HG03520 (cell line): Measurements from ENCODE around the gene CRY1.
"Not testable (repeated sequence)": the region's sequence is repeated elsewhere in the genome, so short reads cannot be mapped to it uniquely, and the experiment has no call there.

Experiments used
- ATAC-seq: cut with Tn5 transposase; IDR thresholded peaks from one replicate; pipeline ENCODE4 v1.9.1; 2021; ENCODE audit warnings: mild to moderate bottlenecking, moderate library complexity; ENCODE audit not compliant: unreplicated experiment

Gene CRY1

DNA sequence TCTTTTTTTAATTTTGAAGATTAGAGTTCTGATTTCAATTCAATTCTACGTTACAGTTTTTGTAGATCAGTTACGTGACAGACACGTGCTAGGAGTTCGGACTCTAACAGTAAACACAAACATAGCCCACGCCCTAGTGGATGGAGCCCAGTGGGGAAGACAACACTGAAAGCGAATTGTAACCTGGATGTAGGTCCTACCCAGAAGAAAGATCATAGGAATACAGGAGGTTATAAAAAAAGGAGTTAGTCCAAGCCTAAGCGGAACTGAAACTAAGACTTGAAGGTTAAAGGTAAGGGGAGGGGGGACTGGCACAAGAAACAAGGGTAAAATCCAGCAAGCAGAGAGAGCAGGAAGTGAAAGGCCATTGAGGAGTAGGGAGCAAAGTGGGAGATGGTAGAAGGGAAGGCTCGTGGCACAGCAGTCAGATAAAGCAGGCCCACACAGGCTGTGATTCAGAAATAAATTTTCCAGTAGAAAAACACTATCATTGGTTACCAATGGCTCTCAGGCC lies 15.7 kb upstream of the CRY1 start:
- no peak for ATAC-seq

DNA sequence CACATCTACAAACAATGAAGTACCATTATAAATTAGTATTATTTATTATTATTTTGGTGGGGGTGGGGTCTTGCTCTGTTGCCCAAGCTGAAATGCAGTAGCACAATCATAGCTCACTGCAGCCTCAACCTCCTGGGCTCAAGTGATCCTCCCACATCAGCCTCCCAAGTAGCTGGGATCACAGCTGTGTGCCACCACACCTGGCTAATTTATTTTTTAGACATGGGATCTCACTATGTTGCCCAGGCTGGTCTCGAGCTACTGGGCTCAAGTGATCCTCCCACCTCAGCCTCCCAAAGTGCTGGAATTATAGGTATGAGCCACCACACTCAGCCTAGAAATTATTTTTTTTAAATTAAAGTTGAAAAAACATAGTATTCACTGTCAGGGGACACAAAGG lies 15.0 kb upstream of the CRY1 start:
- ATAC-seq: not testable (repeated sequence)

DNA sequence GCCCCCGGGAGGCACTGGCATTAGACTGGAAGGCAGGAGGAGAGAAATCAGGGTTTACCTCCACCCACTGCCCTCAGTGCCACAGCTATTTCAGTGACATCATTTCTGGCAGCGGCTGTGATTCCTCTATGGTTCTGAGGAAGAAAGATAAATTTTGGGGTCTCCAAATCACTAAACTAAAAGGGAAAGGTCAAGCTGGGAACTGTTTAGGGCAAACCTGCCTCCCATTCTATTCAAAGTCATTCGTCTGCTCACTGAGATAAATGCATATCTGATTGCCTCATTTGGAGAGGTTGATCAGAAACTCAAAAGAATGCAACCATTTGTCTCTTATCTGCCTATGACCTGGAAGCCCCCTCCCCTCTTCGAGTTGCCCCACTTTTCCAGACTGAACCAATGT lies 14.0 kb upstream of the CRY1 start:
- no peak for ATAC-seq

DNA sequence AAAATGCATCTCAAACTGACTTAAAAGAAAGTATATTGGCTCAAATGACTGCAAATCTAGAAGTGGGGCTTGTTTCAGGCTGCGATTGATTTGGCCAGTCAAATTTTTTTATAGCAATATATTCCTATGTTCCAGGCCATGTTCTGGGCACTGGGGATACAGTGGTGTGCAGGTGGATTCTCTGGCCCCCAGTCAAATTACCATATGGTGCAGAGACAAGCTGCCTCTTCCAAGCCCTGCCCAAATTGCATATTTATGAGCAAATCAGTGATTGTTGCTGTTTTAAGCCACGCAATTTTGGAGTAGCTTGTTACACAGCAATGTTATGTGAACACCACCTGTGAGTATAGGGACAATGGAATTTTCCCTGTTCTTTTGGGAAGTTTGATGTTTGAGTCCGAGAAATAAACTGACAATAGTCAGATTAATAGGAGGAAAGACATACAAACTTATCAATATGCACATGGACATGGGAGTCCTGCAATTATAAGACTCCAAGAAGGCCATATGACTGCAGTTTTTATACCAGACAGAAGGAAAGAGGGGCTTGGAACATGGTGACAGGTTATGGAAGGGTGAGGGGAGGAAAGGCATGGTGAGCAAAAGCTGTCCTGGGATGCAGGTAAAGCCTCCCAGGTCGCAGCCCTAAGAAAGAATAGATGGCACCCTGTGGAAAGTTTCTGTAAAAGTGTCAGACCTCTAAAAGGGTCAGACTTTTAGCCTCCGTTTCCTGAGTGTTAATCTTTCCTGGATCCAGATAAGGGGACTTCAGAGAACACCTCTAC lies 13.1 kb upstream of the CRY1 start:
- no peak for ATAC-seq

DNA sequence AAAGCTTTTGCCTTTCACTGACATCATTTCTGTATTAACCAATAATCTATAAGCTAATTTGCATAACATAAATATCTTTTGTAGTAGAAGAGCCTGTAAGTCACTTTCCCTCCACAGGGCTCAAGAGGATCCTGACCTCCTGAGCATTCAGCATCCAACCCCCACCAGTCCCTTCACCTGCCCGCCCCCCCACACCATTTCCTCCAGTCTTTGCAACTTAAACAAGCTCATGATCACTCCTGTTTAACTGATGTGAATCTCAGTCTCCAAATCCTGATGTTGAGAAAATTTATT lies 12.0 kb upstream of the CRY1 start:
- ATAC-seq: no peak

DNA sequence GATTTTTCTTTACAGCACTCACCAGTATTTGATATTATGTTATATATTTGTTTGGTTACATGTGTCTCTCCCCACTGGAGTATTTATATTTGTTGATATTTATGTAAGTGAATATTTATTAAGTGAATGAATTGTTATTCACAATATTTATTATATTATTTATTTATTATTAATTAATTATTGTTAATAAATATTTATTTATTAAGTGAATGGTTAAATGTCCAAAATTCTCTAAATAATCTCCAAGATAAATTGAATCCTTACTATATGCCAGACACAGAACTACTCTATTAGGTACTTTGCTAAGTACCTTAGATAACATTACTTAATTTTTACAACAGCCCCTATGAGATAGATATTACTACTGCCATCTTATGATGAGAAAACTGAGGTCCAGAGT lies 10.2 kb upstream of the CRY1 start:
- ATAC-seq: no peak

DNA sequence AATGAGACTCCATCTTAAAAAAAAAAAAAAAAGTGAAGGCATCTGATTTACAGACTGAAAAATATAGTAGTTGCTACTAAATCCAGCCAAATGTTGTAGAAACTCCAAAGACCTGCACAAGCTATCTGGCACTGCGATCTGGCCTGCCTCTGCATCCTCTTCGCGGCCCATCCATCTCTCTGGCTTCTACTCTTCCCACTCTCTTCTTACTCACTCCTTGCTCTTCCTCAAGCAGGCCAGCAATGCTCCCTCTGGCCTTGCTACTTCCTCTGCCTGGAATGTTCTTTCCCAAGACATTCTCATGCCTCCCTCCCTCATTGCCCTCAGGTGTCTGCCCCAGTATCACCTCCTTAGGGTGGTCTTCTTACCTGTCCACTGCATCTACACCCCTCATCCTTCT lies 9.7 kb upstream of the CRY1 start:
- ATAC-seq: no peak

DNA sequence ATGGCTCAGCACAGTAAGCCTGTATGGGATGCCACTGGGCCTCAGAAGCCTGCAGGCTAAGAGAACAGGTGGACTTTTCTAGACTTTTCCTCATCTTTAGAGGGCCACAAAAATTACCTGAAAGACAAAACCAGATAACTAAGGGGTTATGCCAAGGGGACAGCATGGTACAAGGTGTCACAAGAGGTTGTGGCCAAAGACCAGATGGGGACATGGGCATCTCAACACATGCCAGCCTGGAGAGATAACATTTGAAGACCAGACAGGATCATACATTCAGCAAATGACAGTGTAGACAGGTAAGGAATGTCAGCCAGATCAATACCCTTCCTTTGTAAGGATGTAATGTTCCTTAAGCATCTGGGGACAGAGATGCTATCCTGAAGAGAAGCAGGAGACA lies 8.9 kb upstream of the CRY1 start:
- no peak for ATAC-seq

DNA sequence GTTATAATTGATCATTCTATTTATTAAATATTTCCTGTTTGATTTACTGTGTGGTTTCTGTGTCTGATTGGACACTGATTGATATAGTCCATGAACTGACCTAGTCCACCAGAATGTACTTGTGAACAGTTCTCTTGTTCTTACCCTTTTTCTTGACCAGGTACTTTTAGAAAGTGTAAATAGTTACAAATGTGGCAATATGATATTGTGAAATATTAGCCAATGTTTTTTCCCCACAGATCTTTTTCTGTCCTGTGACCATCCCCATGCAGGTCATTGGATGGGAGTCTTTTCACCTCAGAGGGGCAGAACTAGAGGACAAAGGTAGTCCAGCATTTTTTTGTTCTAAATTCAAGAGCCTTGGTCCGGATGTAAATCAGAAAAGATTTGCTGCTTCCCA lies 8.3 kb upstream of the CRY1 start:
- no peak for ATAC-seq

DNA sequence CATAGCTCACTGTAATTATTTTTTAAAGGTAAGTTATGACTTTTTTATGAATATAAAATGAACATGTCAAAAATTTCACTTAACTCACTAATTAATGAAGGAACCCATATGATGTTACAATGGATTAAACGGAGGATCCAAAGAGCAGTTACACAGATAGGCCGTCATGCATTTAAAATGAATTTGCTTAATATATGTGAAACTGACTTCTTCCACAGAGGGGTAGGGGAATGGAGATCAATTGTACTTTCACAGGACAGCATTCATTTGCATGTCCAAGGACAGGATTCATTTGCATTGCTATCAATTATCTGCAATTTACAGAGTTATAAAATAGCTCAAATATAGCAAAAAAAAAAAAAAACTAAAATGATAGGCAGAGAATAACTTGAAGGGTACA lies 6.6 kb upstream of the CRY1 start:
- no peak for ATAC-seq

DNA sequence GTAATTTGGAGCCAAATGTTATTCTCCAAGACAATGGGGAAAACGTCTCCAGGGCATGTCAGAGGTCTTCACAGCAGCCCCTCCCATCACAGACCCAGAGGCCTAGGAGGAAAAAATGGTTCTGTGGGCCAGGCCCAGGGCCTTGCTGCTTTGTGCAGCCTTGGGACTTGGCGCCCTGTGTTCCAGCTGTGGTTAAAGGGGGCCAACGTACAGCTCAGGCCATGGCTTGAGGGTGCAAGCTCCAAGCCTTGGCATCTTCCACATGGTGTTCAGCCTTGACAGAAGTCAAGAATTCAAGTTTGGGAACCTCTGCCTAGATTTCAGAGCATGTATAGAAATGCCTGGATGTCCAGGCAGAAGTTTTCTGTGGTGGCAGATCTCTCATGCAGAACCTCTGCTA lies 3.2 kb upstream of the CRY1 start:
- no peak for ATAC-seq

DNA sequence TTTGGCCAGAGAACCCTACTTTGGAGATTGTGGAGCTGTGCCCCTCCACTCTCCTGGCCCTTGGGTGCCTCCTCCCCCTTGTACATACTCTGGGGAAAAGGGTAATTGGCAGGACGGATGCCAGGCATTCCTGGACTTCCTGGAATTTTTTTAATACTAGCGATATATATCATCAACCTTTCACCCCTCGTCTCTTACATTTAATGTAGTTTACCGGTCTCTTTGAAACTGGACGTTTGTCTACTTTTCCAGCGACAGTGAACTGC lies 767 bp upstream of the CRY1 start:
- ATAC-seq: no peak

DNA sequence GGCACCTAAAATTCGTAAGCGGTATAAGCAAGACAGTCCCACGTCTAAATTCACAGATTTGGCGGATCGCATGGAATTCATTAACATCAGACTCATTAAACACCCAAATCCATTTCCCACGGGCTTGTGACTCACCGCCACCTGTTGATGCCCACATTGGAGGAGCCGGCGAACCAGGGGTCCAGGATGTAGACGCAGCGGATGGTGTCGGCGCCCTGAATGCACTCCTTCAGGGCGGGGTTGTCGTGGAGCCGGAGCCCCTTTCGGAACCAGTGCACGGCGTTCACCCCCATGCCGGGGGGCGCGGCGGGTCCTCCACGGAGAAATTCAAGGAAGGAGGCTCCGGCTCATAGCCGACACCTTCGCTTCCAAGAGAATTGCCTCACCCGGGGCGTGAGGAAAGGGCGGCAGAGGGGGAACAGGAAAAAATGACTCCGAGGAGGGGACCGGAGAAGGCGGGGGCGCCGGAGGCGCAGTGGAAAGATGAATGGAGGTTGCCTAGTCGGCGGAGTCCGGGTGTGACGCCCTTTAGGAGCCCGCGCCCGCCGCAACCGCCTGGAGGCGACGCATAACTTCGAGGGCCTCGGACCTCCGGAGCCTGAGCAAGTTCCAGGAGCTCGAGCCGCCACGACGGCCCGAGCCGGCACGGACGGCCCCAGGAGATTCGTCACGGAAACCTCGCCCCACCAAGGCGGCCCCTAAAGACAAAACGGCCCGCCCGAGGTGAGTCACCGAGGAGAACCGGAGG lies 506 bp downstream of the CRY1 start:
- peak; percentile 30 for ATAC-seq

DNA sequence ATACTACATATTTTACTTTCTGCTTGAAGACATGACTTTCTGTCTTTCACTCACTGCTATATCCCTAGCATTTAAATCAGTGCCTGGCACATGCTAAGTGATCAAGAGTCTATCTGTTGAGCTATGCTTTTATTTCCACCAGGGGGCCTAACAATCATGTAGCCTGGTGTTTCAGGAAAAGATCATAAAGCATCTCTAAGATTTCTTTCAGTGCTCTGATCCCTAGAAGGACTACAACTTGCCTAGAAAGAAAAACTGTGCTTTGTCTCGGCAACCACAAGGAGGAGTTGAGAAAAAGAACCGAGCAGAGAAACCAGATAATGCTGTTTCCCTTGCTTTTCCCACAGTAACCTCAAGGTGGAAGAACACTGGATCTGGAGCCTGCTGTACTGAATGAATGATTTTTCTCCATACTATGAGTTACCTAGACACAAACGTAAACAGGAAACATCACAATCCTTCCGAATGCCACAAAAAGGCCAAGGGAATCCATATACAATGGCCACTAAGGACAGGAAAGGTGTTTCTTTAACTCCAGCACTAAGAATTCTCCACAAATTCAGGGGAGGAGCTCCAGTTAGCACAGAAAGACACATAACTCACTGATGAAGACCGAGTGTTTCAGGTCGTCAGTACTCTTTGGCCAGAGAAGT lies 1.2 kb downstream of the CRY1 start:
- no peak for ATAC-seq

DNA sequence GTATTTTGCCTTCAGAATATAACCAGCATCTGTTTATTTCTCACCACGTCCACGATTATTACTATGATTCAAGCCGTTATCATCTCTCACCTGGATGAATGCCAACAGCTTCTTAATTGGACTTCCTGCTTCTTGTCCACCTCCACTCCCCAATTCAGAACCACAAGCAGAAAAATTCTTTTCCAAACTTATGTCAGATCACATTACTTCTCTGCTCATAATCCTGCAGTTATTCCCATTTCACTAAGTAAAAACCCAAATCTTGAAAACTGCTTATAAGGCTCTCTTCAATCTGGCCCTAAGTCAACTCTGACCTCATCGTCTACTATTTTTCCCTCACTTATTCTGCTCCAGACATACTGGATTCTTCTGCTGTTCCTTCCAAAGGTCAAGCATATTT lies 2.0 kb downstream of the CRY1 start:
- ATAC-seq: no peak

DNA sequence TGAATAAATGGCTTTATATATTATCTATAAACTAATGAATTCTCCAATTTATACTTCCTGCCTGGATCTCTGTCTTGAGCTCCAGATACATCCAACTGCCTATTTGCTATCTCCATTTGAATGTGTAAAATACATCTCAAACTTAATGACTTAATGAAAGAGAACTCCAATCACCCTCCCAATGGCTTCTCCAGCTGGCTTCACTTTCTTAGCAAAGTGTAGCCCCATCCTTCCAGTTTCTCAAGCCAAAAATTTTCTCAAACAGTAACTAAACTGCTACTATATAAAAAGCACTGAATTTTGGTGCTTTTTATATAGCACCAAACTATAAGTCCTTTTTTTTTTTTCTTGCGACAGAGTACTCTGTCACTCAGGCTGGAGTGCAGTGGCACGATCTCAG lies 2.6 kb downstream of the CRY1 start:
- no peak for ATAC-seq

DNA sequence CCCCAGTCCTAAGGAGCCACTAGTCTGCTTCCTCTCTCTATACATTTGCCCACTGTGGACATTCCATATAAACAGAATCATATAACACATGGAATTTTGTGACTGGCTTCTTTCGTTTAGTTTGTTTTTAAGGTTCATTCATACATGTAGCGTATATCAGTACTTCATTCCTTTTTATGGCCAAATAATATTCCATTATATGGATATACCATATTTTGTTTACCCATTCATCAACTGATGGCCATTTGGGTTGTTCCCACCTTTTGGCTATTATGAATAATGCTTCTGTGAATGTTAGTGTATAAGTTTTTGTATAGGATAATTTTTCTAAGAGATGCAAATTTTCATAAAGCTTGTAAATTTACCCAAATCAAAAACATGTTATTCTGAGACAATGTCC lies 4.4 kb downstream of the CRY1 start:
- no peak for ATAC-seq

DNA sequence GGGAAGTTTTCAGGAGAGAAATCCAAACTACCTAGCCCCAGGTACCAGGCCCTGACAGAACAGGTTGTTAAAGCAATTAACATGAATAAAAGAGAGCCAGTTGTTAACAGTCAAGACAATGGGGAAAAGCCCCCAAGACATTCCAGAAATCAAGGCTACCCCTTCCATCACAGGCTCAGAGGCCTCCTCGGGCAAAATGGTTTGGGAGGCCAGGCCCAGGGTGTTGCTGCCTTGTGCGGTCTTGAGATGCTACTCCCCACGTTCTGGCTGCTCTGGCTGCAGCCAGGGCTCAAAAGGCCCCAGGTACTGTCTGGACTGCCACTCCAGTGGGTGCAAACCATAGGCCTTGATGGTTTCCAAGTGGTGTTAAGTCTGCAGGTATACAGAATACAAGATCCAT lies 7.0 kb downstream of the CRY1 start:
- ATAC-seq: no peak

DNA sequence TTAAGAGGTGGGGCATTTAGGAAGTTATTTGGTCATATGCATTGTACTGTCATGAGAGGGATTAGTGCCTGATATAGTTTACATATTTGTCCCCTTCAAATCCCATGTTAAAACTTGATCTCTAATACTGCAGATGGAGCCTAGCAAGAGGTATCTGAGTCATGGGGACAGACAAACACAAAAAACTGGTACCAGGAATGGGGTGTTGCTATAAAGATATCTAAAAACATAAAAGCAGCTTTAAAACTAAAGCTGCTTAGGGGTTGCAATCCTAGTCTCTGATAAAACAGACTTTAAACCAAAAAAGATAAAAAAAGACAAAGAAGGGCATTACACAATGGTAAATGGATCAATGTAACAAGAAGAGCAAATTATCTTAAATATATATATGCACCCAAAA lies 11.6 kb downstream of the CRY1 start:
- no peak for ATAC-seq

DNA sequence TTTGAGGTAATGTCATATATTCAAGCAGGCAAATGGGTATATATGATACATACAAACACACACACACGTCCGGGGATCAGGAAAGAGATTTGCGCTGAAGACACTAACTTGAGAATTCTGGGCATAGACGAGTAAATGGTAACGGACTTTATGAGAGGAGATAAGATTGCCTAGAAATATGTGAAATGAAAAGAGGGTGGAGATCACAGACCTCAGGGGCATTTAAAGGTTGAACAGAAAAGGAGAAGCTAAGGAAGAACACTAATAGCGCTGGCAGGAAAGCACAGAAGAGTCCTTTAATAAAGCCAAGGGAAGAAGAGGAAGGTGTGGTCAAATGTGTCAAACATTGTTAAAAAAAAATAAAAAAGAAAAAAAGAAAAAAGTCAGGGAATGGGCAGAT lies 13.1 kb downstream of the CRY1 start:
- ATAC-seq: no peak

DNA sequence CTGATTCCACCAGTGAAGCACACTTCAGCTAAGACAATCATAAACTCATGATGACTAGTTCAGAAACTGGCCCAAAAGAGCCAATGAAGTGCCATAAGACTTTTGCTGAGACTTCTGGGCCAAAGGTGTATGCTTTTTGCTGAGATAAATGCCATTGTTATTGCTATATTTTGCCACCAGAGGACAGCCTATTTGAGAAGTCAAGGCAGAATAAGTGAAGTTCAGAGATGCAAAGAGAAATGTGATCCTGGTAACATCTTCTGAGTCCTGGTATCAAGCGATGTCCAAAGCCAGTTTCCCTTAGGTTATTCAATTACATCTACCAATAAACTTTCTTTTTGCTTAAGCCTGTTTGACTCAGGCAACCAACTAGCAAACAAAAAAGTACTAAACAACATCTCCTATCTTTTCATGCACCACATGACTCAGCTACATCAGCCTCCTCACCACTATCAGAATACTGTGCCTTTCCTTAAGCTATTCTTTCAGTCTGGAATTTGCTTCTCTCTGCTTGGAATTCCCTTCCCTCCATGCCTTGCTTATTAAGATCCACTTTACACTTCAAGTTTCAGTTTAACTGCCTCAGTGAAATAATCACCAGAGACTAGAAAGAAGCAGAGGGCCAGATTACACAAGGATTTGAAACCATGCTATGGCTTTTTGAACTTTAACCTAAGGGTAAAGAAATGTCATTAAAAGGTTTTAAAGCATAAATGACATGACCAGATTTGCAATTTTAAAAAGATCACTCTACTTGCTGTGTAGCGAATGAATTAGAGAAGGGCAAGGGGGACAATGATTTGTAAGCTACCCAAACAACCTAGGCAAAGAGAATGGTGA lies 14.0 kb downstream of the CRY1 start:
- ATAC-seq: no peak

DNA sequence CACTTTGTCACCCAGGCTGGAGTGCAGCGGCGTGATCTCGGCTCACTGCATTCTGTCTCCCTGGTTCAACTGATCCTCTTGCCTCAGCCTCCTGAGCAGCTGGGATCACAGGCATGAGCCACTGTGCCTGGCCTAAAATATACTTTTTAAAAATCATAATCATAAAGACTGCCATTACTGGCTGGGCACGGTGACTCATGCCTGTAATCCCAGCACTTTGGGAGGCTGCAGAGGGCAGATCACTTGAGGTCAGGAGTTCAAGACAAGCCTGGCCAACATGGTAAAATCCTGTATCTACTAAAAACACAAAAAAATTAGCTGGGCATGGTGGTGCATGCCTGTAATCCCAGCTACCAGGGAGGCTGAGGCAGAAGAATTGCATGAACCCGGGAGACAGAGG lies 20.1 kb downstream of the CRY1 start:
- ATAC-seq: not testable (repeated sequence)
